Activated CD8-positive, alpha-beta memory T cell treated with anti-CD3 and anti-CD28 coated beads, Interleukin-2, amount 50 U/mL, for 24 hours (primary cell): ENCODE results near the gene WFIKKN1.

Experiments used
- DNase-seq: peaks from one replicate; pipeline ENCODE4 v3.0.0-alpha.2; 2020; ENCODE audit errors: extremely low read depth

WFIKKN1 gene

DNA sequence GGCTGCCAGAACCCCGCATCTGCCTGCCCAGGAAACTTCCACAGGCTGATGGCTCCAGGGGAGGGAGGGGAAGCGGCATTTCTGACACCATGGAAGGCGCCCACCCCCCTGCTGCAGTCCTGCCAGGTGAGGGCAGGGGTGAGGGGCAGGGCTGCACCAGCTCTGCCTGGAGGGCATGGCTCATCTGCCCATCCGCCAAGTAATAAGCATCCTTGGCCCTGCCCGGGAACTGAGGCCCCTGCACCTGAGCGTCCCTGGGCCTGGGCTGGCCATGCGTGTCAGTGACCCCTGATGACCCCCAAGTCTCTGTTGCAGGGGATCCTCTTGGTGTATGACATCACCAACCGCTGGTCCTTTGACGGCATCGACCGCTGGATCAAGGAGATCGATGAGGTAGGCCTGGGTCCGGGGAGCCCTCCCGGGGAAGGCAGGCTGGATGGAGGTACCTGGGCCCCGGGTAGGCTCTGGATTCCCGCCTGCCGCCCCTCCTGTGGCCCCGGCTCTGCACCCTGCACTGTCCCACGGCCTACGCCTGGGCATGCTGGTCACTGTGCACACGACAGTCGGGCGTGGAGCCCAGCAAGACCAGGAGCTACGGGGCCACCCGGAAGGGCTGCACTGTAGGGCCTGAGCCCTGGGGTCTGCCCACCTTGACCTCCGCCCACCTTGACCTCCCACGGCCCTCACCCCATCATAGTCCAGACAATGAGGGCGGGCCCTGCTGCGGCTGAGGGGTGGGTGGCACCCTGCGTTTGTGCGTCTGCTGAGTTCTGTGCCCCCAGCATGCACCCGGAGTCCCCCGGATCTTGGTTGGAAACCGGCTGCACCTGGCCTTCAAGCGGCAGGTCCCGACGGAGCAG is 5.4 kb upstream of the WFIKKN1 start:
- DNase-seq = no peak

DNA sequence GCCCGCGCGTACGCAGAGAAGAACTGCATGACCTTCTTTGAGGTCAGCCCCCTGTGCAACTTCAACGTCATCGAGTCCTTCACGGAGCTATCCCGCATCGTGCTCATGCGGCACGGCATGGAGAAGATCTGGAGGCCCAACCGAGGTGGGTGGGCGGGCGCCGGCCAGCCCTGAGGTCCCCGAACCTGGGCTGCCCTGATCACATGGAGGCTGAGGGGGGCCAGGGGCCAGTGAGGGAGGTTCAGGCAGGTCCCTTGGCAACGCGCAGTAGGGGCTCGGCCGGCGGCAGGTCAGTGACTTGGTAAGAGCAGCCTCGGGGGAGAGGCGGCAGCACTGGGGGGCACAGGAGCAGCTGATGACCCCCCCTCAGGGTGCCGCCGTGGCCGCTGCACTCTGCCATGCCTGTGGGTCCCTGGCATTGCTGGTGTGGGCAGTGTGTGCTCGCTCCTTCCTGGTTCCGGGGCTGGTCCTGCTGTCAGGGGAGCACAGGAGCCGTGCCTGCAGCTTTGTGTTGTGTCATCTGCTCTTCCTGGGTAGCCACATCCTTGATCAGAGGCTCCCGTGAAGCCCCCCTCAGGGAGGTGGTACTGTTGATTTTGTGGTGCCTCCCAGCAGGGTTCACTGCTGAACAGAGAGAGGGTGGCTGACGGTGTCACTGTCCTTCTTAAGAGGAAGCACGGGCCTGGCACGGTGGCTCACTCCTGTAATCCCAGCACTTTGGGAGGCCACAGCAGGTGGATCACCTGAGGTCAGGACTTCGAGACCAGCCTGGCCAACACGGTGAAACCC is 4.6 kb upstream of the WFIKKN1 start:
- no peak for DNase-seq

DNA sequence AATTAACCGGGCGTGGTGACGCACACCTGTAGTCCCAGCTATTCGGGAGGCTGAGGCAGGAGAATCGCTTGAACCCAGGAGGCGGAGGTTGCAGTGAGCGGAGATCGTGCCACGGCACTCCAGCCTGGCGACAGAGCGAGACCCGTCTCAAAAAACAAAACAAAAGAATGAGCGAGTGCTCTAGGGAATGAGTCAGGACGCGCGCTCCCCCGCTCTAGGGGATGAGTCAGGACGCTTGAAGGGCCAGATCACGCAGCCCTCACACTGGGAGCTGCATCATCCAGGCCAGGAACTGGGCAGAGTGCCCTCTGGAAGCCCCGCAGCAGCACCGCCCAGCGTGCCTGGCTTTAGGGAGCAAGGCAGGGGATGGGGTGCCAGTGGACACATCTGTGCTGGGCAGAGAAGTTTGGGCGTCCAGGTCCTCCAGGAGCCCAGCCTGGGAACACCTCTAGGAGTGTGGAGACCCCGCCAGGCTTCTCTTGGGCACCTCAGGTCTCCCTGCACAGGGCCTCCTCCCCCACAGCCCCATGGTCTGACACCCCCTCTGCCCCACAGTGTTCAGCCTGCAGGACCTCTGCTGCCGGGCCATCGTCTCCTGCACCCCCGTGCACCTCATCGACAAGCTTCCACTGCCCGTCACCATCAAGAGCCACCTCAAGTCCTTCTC is 3.9 kb upstream of the WFIKKN1 start:
- no peak for DNase-seq

DNA sequence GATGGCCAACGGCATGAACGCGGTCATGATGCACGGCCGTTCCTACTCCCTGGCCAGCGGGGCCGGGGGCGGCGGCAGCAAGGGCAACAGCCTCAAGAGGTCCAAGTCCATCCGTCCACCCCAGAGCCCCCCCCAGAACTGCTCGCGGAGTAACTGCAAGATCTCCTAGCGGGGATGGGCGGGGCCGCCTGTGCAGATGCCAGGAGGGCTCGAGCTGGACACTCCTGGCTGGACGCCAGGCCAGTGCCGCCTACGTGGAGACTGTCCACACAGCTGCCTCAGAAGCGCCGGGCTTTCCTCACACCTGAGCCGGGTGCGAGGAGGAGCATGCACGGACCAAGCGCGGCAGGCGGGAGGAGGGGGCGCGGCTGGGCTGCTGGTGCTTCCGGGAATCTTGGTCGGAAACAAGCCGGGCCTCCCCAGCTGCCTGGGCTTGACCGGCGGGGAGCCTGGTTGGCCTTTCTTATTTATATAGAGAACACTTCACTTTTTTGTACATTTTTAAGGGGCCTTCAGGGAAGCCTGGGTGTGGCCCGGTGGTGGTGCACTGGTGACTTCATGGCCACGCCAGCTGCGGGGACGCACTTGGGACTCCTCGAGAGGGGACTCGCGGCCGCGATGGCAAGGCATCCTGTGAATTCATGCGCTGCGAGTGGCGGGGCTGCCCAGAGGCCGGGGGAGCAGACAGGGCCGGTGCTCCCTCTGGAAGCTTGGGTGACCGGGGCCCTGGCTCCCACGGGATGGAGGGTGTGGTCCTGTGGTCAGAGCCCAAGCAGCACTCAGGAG is 3.1 kb upstream of the WFIKKN1 start:
- DNase-seq = no peak

DNA sequence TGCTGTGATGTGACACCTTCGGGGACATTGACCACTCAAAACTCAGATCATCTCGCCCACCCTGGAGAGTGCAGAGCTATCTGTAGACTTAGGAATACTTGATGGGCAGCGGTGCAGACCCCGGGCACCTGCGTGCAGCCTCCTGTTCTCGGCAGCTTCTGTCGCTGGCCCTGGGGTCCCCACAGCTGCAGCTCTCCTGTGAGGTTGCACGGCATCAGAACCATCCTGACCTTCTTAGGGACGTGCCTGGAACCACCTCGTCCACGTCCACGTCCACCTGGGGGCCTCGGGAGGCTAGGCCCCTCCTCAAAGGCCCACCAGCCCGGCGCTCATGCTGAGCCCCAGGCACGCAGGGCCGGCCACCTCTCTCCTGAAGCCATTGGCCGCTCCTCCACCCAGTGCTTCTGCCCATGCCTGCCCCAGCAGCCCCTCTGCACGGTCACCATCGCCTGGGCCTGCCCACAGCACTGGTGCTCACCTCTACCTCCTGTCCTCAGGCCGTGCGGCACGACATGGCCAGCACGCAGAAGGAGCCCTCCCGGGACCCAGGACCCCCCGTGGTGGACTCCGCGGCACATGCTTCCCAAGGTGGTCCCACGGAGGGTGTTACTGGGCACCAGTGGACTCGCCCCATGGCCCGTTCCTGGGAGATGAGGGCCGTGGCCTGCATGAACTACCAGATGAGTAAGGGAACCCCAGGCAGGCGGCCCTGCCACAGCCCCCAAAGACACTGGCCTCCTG is 2.3 kb upstream of the WFIKKN1 start:
- DNase-seq = no peak

DNA sequence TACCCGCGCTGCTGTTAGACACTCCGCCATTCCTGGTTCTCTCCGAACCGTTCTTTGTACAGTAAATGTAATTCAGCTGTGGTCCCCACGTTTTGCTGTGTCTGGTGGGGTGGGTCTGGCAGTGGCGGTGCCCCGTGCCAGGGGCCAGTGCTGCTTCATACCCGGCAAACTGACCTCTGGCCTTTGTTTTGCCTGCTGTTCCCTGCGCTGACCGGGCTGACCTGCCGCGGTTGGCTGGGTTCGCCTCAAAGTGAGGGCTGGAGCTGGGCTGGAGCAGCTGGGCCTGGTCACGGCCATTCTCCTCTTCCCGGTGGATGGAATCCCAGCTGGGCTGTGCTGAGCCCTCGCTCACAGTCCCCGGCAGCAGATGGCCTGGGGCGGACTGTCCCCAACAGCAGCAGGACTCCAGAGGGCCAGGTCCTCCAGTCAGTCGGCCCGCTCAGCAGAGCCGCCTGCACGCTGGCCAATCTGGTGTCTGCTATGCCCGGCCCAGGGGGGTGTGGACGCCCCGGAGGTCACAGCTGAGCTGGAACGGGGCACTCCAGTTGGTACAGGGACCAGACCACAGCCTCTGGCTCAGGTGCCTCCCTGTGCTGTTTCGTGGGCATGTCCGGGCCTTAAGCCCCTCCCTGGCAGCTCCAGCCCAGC is 1.5 kb upstream of the WFIKKN1 start:
- DNase-seq = no peak

DNA sequence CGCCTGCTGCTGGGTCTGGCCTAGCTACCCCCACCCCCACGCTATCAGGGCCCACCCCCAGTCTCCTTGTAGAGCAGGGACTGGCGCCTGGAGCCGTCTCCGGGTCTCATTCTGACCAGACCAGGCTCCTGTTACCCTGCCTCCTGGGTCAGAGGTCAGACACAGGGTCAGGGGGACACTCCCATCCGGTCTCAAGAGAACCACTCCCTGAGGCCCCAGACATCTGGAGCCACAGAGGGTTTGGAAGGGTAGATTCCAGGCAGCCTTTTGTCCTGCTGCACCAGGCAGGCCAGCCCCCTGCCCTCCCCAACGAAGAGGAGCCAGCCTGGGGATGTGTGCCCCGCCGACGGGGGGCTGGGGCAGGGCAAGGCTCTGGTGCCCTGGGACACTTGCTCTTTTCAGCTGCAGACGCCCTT is 944 bp upstream of the WFIKKN1 start:
- no peak for DNase-seq

DNA sequence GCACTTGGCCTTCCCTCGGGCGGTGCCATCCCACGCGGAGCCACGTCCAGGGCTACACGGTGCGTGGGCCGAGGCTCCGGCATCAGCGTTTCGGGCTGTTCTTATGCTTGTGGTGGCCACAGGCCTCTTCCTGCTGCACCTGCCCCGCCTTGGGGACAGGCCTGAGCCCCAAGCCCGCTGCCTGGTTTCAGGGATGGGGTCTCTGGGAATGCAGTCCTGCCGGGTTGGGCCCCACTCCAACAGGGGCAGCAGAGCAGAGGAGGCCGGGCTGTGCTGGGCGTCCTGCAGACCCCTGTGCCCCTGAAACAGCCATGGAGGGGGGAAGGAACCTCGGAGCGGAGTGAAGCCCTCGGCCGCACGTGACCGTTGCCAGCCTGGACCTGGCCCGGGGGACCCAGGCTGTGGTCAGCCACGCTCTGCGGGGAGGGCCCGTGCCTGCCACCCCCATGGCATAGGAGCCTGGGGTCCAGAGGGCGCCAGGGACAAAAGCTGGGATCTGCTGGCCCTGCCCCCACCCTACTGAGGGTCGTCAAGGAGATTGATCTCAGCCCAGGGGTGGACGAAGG is 453 bp upstream of the WFIKKN1 start:
- no peak for DNase-seq

DNA sequence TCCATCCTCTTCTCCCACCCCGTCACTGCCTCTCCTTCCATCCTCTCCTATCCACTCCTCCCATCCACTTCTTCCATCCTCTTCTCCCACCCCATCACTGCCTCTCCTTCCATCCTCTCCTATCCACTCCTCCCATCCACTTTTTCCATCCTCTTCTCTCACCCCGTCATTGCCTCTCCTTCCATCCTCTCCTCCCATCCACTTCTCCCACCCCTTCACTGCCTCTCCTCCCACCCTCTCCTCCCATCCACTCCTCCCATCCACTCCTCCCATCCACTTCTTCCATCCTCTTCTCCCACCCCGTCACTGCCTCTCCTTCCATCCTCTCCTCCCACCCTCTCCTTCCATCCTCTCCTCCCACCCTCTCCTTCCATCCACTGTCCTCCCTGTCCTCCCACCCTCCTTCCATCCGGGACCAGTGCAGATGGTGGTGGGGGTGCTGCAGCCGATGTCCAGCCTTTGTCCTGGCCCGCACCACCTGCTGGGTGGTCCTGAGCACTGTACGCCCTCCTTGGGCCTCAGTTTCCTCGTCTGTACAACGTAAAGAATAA is 1.1 kb downstream of the WFIKKN1 start:
- DNase-seq = no peak

DNA sequence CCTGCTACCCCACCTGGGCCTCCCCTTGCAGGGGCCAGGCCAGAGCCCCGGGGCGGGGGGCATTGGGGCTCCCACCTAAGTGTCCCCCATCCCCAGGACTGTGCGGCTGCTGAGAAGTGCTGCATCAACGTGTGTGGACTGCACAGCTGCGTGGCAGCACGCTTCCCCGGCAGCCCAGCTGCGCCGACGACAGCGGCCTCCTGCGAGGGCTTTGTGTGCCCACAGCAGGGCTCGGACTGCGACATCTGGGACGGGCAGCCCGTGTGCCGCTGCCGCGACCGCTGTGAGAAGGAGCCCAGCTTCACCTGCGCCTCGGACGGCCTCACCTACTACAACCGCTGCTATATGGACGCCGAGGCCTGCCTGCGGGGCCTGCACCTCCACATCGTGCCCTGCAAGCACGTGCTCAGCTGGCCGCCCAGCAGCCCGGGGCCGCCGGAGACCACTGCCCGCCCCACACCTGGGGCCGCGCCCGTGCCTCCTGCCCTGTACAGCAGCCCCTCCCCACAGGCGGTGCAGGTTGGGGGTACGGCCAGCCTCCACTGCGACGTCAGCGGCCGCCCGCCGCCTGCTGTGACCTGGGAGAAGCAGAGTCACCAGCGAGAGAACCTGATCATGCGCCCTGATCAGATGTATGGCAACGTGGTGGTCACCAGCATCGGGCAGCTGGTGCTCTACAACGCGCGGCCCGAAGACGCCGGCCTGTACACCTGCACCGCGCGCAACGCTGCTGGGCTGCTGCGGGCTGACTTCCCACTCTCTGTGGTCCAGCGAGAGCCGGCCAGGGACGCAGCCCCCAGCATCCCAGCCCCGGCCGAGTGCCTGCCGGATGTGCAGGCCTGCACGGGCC is 1.9 kb downstream of the WFIKKN1 start:
- DNase-seq = no peak

DNA sequence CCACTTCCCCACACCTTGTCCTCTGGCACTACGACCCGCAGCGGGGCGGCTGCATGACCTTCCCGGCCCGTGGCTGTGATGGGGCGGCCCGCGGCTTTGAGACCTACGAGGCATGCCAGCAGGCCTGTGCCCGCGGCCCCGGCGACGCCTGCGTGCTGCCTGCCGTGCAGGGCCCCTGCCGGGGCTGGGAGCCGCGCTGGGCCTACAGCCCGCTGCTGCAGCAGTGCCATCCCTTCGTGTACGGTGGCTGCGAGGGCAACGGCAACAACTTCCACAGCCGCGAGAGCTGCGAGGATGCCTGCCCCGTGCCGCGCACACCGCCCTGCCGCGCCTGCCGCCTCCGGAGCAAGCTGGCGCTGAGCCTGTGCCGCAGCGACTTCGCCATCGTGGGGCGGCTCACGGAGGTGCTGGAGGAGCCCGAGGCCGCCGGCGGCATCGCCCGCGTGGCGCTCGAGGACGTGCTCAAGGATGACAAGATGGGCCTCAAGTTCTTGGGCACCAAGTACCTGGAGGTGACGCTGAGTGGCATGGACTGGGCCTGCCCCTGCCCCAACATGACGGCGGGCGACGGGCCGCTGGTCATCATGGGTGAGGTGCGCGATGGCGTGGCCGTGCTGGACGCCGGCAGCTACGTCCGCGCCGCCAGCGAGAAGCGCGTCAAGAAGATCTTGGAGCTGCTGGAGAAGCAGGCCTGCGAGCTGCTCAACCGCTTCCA is 2.7 kb downstream of the WFIKKN1 start:
- no peak for DNase-seq

DNA sequence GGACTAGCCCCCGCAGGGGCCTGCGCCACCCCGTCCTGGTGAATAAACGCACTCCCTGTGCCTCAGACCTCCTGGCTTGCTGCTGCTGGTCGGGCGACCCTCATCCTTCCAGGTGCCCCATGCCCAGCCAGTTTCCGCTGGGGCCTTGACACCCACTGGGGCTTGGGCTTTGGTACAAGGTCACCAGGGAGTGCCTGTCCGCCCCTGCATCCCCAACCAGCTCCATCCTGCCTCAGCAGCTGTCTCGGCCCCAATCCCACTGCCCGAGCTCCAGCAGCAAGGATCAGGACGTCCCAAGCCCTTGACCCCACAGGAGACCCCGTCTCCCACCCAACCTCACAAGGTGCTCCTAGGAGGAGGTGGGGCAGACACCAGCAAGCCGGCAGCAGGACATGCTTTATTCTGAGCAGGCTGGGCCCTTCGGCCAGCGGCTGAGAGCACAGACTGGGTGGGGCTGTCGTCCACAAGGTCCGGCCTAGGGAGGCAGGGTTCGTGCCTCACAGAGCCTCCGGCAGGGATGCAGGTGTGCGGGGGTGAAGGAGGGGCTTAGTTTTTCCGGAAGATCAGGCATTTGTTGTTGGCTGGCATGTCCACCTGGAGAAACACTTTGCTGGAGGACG is 3.4 kb downstream of the WFIKKN1 start:
- DNase-seq = no peak

DNA sequence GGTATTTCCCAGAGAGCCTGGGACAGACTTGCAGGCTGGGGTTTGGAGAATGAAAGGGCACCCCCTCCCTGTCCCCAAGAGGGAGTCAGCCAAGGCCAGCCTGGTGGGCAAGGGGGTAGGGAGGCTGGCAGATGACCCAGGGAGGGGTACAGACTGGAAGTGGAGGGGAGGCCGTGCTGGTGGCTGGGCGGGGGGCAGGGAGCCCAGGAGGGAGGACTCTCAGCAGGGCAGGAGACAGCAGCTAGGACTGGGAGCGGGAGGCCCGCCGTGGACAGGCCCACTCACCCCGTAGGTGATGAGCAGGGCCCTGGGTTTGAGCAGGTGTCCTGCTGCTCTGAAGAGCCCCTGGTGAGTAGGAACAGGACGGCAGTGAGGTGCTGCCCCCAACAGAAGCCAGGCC is 4.2 kb downstream of the WFIKKN1 start:
- DNase-seq = no peak

DNA sequence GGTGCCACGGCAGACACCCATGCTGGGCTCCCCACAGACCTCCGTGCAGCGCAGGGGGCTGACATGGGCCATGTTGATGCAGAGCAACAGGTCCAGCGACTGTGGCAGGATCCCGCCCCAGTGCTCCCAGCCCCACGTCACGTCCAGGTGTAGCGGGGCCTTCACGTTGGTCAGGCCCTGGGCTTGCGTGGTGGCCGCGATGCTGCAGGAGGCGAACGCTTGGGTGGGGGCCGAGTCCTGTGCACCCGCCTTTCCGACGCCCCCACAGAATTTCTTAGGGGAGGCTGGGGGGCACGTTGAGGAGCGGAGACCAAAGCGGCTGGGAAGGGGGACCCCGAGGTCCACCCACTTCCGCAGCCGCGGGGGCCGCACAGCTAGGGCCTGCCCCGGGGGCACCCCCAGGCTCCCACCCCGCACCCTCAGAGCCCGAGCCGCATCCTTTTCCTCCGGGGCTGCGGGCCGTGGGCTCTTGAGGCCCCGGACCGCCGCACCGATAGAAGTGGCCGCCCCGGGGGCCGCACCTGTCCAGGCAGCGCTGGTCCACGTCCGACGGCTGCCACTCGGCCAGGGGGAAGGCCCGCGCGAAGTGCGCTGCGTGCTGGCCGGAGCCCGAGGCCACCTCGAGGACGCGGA is 4.9 kb downstream of the WFIKKN1 start:
- no peak for DNase-seq

DNA sequence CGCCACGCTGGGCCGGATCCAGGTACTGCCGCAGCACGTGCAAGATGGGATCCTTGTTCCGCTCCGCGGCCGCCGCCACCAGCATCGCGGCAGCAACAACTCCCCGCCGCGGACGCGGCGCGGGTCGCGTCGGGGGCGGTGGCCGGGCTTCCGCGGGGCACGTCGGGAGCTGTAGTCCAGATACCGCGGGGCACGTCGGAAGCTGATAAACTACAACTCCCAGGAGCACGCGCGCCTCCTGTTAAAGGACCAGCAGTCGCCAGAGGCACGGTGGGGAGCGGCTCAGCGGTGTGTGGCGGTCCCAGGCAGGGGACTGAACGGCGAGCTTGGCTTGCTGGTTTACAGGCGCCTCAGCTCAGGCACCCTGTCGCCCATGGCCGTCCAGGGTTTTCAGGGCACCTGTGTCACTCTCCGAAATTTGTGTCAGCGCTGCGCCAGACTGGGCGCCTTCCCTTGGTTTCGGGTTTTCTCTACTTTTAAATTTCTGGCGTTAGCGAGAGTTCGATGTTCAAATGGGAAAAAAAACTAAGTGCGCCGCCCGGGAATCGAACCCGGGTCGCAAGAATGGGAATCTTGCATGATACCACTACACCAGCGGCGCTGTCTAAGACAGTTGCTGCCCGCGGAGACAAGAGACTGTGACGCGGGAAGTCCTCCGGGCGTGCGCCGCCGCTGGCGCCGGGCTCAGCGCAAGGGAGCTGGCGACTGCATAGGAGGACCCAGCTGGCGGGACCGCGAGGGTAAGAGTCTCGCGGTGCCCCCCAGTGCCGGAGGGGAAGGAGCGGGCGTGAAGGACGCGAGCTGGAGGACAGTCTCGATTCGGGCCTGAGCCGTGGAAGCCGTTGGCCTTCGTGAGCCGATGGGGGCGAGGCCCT is 5.7 kb downstream of the WFIKKN1 start, which contains the start of gene METTL26:
Gene METTL26 (minus strand): TSS at position 100 of the 875 bp plus-strand sequence. CDS start 15 bp downstream, at position 85.
- peak; percentile 79 for DNase-seq
